ENCODE measurements around the gene CDH16.
"Not testable (repeated sequence)": the region's sequence is repeated elsewhere in the genome, so short reads cannot be mapped to it uniquely, and the experiment has no call there.

CDH16 gene

DNA sequence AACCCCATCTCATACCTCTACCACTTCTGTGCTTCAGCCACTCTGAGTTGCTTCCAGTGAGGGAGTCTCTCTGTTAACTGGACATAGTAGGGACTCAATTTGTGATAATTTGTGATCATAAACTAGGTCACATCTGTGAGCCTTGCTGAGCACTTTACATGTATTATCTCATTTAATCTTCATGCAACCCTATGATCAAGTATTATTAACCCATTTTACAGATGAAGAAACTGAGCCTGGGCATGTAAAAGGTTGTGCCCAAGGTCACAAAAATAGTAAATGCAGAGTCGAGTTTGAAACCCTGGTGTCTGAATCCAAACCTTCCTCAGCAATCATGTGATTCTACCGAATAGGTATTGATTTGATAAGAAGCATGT is 19.8 kb downstream of the CDH16 start:
- no peak for DNase-seq (ENCODE audit: low read depth in 3 of 3, low spot score in 1 of 3)

DNA sequence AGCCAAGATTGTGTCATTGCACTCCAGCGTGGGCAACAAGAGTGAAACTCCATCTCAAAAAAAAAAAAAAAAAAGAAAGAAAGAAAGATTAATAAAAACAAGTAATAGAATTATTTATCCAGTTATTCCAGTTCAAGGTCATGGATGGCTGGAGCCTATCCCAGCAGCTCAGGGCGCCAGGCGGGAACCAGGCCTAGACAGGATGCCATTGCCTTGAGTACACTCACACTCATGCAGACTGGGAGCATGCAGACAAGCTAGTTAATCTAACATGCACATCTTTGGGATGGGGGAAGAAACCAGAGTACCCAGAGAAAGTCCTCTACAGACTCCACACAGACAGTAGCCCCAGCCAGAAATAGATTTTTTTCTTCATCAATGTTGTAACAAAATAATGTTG is 20.5 kb downstream of the CDH16 start:
- DNase-seq (ENCODE audit: low read depth in 3 of 3, low spot score in 1 of 3), result no peak

DNA sequence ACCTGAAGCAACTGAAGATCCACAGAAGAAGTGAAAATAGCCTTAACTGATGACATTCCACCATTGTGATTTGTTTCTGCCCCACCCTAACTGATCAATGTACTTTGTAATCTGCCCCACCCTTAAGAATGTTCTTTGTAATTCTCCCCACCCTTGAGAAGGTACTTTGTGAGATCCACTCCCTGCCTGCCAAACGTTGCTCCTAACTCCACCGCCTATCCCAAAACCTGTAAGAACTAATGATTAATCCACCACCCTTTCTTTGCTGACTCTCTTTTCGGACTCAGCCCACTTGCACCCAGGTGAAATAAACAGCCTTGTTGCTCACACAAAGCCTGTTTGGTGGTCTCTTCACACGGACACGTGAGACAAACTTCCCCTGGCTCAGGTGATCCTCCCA is 22.0 kb downstream of the CDH16 start:
- not testable (repeated sequence) for DNase-seq (ENCODE audit: low read depth in 3 of 3, low spot score in 1 of 3)

DNA sequence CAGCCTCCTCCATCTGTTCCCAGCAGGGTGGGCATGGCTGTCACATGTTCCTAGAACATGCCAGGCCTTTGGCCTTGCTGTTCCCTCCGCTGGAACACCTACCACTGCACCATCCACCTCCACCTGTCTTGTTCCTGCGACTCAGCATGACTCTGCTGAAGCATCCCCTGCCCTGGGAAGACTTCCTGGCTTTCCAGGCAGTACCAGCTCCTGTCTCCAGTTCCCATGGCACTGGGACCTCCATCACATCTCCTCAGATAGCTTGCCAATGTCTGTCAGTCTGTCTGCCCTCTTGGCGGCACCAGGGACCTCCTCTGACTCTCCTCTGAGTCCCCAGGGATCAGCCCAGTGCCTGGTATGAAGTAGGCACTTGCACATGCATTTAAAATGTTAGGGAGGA is 22.7 kb downstream of the CDH16 start:
- no peak for DNase-seq (ENCODE audit: low read depth in 3 of 3, low spot score in 1 of 3)

DNA sequence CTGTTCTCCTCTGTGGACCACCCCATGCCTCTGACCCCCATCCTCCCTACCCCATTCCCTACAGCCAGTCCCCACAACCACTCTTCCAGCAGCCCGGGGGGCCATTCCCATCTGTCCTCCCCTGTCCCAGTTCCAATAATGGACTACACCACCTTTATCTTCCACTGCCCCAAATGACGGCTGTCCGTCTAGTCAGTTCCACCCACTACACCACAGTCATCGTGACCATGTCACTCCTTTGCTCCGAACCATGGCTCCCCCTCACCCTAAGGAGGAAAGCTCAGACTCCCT is 23.1 kb downstream of the CDH16 start:
- DNase-seq (ENCODE audit: low read depth in 3 of 3, low spot score in 1 of 3), result no peak

DNA sequence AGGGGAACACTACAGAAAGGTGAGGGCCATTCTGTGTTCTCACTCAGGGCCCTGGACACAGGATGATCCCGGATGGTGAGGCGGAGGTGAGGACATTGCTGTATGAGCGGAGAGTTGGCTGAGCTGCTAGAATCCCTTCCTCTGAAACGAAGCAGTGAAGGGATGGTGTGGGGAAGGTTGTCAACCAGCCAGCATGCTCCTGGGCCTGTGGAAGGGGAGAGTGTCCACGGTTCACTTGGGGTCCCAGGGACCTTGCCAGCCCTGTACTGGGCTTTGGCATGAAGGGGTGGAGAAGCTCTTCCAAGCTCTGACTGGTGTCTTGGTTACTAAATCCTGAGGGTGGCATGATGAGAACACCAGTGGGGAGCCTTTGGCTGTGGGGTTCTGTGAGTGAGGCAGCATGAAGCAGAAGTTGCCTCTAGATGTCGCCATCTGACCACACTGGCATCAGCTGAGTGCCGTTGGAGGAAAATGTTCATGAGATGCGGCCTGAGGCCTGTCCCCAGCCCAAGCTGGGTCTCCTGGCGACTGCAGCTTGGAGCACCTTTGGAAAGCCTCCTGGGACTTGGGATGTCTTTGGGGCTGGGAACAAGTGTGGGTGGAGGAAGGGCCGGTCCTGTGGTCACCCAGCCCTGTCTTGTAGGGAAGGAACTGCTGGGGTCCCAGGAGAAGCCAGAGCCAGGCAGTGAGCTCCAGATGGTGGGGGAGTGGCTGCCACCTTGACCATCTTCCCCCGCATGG is 23.6 kb downstream of the CDH16 start:
- DNase-seq (ENCODE audit: low read depth in 3 of 3, low spot score in 1 of 3), result peak in 2 of 3 donors; percentile 21 to 22

DNA sequence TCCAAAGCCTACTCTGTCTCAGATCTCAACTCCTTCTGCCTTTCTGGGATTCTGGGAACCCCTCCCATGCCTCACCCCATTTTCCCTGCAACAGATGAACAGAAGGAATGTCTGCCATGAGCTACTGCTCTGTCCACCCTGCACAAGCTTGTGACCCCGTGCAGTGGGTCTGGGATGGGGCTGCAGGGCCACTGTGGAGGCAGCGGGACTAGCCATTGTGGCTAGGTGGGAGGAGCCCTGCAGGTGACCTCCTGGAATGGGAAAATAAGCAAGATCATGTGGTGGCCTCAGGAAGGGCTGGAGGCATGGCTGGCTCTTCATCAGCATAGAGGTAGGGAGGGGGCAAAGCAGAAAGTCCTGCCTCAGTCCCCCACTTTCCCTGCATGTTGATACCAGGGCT is 24.6 kb downstream of the CDH16 start:
- DNase-seq (ENCODE audit: low read depth in 3 of 3, low spot score in 1 of 3), result no peak

DNA sequence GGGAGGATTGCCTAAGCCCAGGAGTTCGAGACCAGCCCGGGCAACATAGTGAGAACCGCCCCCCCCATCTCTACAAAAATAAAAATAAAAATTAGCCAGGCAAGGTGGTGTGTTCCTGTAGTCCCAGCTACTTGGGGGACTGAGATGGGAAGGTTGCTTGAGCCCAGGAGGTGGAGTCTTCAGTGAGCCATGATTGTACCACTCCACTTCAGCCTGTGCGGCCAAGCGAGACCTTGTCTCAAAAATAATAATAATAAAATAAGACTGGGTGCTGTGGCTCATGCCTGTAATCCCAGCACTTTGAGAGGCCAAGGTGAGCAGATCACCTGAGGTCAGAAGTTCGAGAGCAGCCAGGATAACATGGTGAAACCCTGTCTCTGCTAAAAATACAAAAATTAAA is 26.9 kb downstream of the CDH16 start:
- no peak for DNase-seq (ENCODE audit: low read depth in 3 of 3, low spot score in 1 of 3)

DNA sequence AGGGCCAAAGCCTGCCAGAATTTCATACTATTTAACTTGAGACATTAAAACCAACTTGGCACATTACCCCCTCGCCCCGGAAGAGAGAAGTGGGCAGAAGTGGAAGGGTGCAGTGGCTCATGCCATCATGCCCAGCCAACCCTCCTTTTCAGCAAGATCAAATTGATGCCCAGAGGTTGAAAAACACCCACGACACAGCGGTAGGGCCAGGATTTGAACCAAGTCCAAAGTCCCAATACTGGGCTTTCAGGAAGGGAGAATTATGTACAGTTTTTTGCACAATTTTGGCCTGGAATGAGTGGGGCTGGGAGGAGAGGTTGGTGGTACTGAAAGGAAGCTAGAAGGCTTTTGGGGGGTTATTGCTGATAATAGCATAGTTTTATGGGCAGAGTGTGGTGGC is 27.3 kb downstream of the CDH16 start:
- no peak for DNase-seq (ENCODE audit: low read depth in 3 of 3, low spot score in 1 of 3)

DNA sequence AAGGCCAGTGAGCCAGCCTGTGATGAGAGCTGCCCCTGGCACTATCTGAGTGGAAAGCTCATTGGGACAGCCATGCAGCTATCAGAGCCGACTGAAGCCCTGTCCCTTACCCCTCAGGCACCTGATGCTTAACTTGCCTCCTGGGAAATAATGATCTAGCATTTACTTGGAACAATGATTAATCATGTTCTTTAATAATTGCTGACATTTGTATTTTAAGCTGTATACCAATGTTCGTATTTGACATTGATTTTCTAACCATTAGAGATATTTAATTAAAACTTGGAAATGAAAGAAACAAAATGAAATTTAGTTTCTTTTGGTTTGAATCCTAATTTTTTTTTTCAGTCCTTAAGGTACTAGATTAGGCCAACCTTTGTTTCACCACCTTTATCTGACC is 27.9 kb downstream of the CDH16 start:
- no peak for DNase-seq (ENCODE audit: low read depth in 3 of 3, low spot score in 1 of 3)

DNA sequence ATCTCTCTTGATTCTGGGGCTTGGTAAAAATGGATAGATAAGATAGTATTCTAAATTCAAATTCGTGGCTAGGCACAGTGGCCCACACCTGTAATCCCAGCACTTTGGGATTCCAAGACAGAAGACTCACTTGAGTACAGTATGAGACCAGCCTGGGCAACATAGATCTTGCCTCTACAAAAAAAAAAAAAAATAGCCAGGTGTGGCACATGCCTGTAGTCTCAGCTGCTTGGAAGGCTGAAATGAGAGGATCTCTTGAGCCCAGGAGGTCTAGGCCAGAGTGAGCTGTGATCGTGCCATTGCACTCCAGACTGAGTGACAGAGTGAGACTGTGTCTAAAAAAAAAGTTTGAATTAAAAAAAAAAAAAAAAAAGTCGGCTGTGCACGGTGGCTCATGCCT is 29.1 kb downstream of the CDH16 start:
- DNase-seq (ENCODE audit: low read depth in 3 of 3, low spot score in 1 of 3), result no peak

DNA sequence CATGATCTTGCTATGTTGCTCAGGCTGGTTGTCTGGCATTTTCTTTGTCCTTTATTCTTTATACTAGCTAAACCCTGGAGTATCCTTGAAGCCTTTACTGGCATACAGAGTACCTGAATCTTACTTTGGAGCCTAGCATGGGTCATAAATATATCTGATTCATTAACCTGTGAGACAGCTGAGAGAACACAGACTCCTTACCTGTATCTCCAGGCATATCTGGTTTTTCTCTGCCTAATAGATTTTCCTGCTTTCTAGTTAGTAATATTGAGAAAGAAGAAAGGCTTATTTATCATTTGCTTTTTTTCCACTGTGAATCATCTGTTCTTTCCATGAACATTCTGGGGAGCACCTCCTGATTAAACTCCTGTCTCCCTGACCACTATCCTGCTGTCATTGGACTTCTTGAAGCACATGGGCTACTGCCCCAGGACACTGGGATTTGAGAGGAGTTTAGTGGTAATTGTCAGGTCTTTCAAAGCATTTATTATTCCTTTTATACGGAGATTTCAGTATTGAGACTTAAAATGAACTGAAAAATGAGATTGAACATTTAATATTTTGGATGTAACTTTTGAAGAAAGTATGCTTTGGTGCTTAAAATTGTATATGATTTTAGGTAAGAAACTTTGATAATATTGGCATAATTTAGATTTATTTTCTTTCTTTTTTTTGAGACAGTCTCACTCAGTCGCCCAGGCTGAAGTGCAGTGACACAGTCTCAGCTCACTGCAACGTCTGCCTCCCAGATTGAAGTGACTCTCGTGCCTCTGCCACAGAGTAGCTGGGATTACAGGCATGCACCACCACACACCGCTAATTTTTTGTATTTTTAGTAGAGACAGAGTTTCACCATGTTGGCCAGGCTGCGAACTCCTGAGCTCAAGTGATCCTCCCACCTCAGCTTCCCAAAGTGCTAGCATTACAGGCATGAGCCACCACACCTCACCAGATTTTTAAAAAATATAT is 29.8 kb downstream of the CDH16 start:
- DNase-seq (ENCODE audit: low read depth in 3 of 3, low spot score in 1 of 3), result no peak

DNA sequence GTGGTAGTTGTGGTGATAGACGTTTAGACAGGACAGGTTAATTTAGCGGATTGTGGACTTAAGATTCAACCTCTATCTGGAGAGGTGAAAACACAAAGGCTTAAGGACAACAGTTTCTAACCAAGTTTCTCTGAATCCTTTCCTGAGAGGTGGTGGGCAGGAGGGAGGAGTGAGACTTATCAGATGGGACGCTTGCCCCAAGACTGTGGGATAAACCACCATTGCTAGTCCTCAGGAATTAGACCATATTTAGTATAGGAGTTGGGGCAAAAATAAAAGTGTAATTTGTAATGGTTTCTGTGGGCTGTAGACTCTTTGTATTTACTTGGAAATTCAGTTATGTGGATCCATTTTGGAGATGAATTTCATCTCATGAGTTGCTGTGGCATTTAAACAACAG is 31.8 kb downstream of the CDH16 start:
- no peak for DNase-seq (ENCODE audit: low read depth in 3 of 3, low spot score in 1 of 3)

DNA sequence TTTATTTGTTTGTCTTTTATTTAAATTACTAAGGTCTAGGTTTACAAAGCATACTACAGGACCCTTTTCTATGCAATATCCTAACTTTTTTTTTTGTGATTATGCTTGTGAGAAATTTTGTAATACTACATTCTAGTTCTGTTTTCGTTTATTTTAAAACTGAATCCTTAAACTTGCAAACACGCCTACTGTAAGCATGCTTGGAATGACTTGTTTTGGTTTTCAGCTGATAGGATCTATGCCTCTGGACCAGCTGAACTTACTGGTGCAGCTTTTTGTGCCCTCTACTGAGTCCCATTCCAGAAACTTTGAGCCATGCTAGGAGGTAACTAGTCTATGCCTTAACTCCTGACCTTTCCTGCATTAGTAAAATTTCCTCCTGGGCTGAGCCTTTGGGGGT is 32.4 kb downstream of the CDH16 start:
- DNase-seq (ENCODE audit: low read depth in 3 of 3, low spot score in 1 of 3), result no peak

DNA sequence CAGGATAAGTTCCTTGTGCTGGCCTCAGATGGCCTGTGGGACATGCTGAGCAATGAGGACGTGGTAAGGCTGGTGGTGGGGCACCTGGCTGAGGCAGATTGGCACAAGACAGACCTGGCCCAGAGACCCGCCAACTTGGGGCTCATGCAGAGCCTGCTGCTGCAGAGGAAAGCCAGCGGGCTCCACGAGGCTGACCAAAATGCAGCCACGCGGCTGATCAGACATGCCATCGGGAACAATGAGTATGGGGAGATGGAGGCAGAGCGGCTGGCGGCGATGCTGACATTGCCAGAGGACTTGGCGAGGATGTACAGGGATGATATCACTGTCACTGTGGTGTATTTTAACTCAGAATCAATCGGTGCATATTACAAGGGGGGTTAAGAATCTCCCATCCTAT is 33.2 kb downstream of the CDH16 start:
- no peak for DNase-seq (ENCODE audit: low read depth in 3 of 3, low spot score in 1 of 3)

DNA sequence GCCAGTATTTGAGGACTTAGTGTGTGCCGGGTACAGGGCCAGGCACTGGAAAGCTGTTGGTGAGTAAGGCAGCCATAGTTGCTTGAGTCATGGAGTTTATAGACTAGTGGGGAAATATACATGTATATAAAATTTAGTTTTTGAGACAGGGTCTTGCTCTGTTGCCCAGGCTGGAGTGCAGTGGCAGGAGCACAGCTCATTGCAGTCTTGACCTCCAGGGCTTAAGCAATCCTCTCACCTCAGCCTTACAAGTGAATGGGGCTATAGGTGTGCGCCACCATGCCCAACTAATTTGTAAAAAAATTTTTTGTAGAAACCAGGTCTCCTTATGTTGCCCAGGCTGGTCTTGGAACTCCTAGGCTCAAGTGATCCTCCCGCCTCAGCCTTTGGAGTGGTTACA is 36.0 kb downstream of the CDH16 start:
- no peak for DNase-seq (ENCODE audit: low read depth in 3 of 3, low spot score in 1 of 3)

DNA sequence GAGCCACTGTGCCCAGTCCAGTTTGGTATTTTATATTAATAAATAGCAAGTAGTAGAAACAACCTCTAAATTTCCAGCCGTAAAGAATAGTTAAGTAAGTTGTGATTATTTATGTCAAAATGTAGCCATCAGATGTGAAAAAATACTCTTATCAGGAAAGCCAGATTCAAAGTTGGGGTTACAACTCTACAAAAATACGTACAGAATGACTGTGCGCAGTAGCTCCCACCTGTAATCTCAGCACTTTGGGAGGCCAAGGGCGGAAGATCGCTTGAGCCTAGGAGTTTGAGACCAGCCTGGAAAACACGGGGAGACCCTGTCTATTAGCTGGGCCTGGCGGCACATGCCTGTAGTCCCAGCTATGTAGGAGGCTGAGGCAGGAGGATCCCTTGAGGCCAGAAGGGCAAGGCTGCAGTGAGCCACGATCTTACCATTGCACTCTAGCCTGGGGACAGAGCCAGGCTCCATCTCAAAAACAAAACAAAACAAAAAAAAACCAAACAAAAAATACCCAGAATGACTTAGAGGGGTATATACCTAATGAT is 36.6 kb downstream of the CDH16 start:
- no peak for DNase-seq (ENCODE audit: low read depth in 3 of 3, low spot score in 1 of 3)

DNA sequence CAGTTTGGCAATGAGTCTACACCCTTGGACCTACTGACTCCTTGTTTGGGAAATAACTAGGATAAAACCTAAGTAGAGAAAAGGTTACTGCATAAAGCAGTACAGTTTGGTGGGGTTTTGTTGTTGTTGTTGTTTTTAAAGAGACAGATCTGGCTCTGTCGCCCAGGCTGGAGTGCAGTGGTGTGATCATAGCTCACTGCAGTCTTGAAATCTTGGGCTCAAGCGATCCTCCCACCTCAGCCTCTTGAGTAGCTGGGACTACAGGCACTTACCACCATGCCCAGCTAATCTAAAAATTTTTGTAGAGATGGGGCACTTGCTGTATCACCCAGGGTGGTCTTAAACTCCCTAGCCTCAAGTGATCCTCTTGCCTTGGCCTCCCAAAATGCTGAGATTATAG is 37.1 kb downstream of the CDH16 start:
- no peak for DNase-seq (ENCODE audit: low read depth in 3 of 3, low spot score in 1 of 3)

DNA sequence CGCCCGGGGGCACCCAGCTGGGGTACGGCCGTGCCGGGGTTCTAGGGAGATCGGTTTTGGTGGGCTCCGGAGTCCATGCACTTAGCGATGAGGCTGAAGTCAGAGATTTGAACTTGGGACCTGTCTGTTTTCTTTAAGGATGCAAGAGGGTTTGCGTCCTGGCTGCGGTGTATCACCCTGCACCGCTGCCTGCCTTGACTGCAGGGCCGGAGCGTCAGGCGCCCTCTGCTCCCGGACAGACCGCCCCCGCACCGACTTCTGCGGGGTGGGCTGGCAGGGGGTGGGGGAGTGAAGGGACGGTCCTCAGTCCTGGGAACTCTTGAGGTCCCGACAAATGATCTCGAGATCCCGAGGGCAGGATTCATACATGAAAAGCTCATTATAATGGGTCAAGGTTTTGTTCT is 37.7 kb downstream of the CDH16 start:
- DNase-seq (ENCODE audit: low read depth in 3 of 3, low spot score in 1 of 3), result peak in 1 of 3 donors; percentile 12

DNA sequence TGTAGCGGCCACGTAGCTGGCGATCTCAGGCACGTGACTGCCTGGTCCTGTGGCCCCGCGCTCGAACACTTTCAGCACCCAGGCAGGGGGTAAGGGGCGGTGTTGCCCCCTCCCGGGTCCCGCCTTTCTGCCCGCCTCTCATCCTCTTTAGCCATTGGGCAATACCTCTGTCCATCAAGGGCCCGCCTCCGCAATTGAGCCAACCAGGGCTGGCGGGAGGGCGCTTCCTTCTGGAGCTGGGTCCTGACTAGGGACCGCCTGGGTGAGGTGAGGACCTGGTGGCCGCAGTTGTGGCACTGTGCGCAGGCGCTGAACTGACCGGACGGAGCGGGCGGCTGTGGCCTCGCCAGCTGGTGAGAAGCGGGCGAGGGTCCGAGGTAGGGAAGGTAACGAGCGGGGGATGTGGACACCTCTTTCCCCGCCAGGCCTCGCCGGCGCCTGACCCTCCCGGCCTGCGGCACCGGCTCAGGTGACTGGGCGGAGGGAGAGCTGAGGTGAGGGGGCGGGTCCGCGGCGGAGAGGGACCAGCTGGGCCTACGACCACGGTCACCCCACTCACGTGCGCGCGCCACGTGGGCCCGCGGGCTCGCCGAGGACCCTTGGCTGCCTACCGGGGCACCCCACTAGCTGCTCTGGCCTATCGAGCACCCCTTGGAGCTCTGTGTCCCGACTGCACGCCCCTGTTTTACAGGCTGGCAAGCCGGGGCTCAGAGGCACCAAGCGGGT is 38.2 kb downstream of the CDH16 start, which contains the start of gene PDP2:
PDP2 (plus strand) TSS at position 228 of the 726 bp plus-strand sequence. CDS start 3,770 bp downstream, outside the sequence.
- DNase-seq (ENCODE audit: low read depth in 3 of 3, low spot score in 1 of 3), result peak; percentile 77 to 80 (median 80)

DNA sequence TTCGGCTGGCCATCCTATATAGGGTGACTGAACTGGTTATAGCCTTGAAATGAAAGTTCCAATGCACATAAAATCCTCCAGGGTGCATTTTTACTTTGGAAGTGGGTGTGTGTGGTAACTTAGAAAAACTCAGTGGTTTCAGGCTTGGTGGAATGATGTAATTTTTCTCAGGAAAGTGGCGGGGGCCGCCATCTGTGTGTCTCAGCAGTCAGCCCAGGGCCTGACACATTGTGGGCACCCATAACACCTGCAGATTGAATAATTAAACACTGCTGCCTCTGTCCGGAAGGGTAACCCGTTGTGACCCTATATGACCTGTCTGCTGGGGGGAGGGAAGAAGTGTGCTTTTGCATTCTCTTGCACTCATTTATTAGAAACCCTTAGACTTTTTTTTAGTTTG is 40.6 kb downstream of the CDH16 start:
- DNase-seq (ENCODE audit: low read depth in 3 of 3, low spot score in 1 of 3), result peak in 1 of 3 donors; percentile 22
